Aorta (tissue), 5 donors: ENCODE data around the gene GPR162. TPM values are rescaled to one million over a fixed set of nuclear protein-coding genes. Genes with fewer than 3 reads are reported as not detected.
A peak's percentile ranks its signal among the peaks of the same experiment; 100 is the strongest.

ENCODE experiments used
- ATAC-seq: fragments of 200-7000 bp; cut with Tn5 transposase; one replicate; pipeline ENCODE4 v1.9.1; 2022; ENCODE audit warnings: moderate library complexity; ENCODE audit not compliant: low FRiP score
- DNase-seq, 2 donors: peaks; one replicate each; pipeline ENCODE4 v3.0.0-alpha.2; 2020
- H3K27ac ChIP-seq, 2 donors: one replicate each; pipeline ENCODE4 v1.5.1; 2013; ENCODE audit warnings: low read length in 2 of 2, mild to moderate bottlenecking in 2 of 2, moderate library complexity in 2 of 2, control low read depth in 1 of 2, inconsistent platforms in 1 of 2, low read depth in 1 of 2
- H3K27me3 ChIP-seq, 2 donors: one replicate each; pipeline ENCODE4 v1.6.1; 2013; ENCODE audit warnings: control low read depth in 1 of 2, low read length in 1 of 2, mild to moderate bottlenecking in 1 of 2, moderate library complexity in 1 of 2; ENCODE audit not compliant: insufficient read depth in 2 of 2, control insufficient read depth in 1 of 2
- H3K36me3 ChIP-seq, 2 donors: one replicate each; pipeline ENCODE4 v1.6.1; 2013; ENCODE audit warnings: control low read depth in 1 of 2, low read length in 1 of 2, mild to moderate bottlenecking in 1 of 2; ENCODE audit not compliant: insufficient read depth in 2 of 2, control insufficient read depth in 1 of 2
- H3K4me1 ChIP-seq, 2 donors: one replicate each; pipeline ENCODE4 v1.6.1; 2013; ENCODE audit warnings: low read length in 2 of 2, control low read depth in 1 of 2, mild to moderate bottlenecking in 1 of 2, moderate library complexity in 1 of 2; ENCODE audit not compliant: insufficient read depth in 2 of 2, control insufficient read depth in 1 of 2
- H3K4me3 ChIP-seq, 2 donors: one replicate each; pipeline ENCODE4 v1.5.1; 2013; ENCODE audit warnings: low read length in 2 of 2, control low read depth in 1 of 2, mild to moderate bottlenecking in 1 of 2
- H3K9me3 ChIP-seq: one replicate; pipeline ENCODE4 v1.6.1; 2013; ENCODE audit warnings: mild to moderate bottlenecking, low read length; ENCODE audit not compliant: control insufficient read depth
- WGBS, 2 donors: extraction: QIAGEN DNeasy Blood & Tissue Kit; methylation state at CpG; one replicate each; pipeline ENCODE4 v1.1.7; 2013; 5-methylcytosine and 5-hydroxymethylcytosine counted together
- intact Hi-C, 2 donors: fragments of 100-400 bp; cut with DNase I; formaldehyde crosslinking; loops; one replicate each; pipeline versions ENCODE4 v1.14.2 to v1.15.0; 2022
- polyA plus RNA-seq, 2 donors: library from polyadenylated mRNA; stranded (reverse); fragments of 200-250 nt; gene quantifications; one replicate each; pipeline ENCODE4 v1.2.3, GENCODE V29; 2013
- total RNA-seq, 2 donors: library from RNA; stranded (reverse); fragmentation: NEBNext Ultra II Directional; extraction: Animal tissue kit (Norgen Biotek cat#: 25700); gene quantifications; one replicate each; pipeline ENCODE4 v1.2.1, GENCODE V29; 2021
- donor health status: healthy with polysubstance abuse.
- donor health status: Bipolar disorder and iron deficiency.
- donor health status: DM: no; HTN: no; CAD: no.
- donor health status: DM: no; HTN: no; CAD: no.
- donor health status: DM: yes; HTN: yes; CAD: no.

GPR162 gene
- total and polyA plus RNA-seq, 4 donors, result 4.4 to 17.2 (median 11.3) TPM

- Histone ChIP-seq H3K27ac (no peak overlapping the region), H3K4me3 (no peak overlapping the region), H3K36me3 (peaks cover 0 to 4% of the 10 kb centered on the region in 2 donors), H3K27me3 (no peaks in the 10 kb centered on the region), H3K9me3 (no peaks in the 10 kb centered on the region), H3K4me1 (no peaks in the 10 kb centered on the region)
- 68 to 72% methylated on average over 14 to 16 of the region's 16 CpGs for WGBS, 2 donors
- intact Hi-C loops, result no loop called here
- ATAC-seq (no peak), DNase-seq (peak in 1 of 2 donors; percentile 45)
Observed at GRCh38 chr12:6843118-6843902, 21.7 kb downstream of the GPR162 start.

- Histone ChIP-seq H3K9me3 (no peaks in the 10 kb centered on the region), H3K4me3 (no peak overlapping the region), H3K36me3 (no peaks in the 10 kb centered on the region), H3K4me1 (no peaks in the 10 kb centered on the region), H3K27me3 (no peaks in the 10 kb centered on the region), H3K27ac (no peak overlapping the region)
- DNase-seq (peak in 1 of 2 donors; percentile 42), ATAC-seq (no peak)
- intact Hi-C loops, result no loop called here
- 86 to 89% methylated on average over 15 to 17 of the region's 17 CpGs for WGBS, 2 donors
Observed at GRCh38 chr12:6845395-6845794, 23.8 kb downstream of the GPR162 start.

- WGBS, 2 donors, result 83 to 85% methylated on average over 7 of the region's 7 CpGs
- Histone ChIP-seq H3K27me3 (no peaks in the 10 kb centered on the region), H3K36me3 (no peaks in the 10 kb centered on the region), H3K27ac (no peak overlapping the region), H3K4me1 (no peaks in the 10 kb centered on the region), H3K9me3 (no peaks in the 10 kb centered on the region), H3K4me3 (no peak overlapping the region)
- intact Hi-C loops, result no loop called here
- DNase-seq (peak in 1 of 2 donors; percentile 41), ATAC-seq (no peak)
Observed at GRCh38 chr12:6846316-6846869, 24.8 kb downstream of the GPR162 start.

GRCh38 chr12:6847676-6848075, 26.1 kb downstream of the GPR162 start:
- Histone ChIP-seq H3K27me3 (no peaks in the 10 kb centered on the region), H3K36me3 (no peaks in the 10 kb centered on the region), H3K4me1 (no peaks in the 10 kb centered on the region), H3K27ac (no peak overlapping the region), H3K4me3 (no peak overlapping the region), H3K9me3 (no peaks in the 10 kb centered on the region)
- DNase-seq, result no peak
- intact Hi-C loops, result no loop called here
- 92 to 95% methylated on average over 2 of the region's 2 CpGs for WGBS, 2 donors
- ATAC-seq, result no peak

GRCh38 chr12:6849427-6849826, 27.8 kb downstream of the GPR162 start:
- H3K27me3 ChIP-seq, result no peaks in the 10 kb centered on the region
- no peak overlapping the region for H3K4me3 ChIP-seq
- DNase-seq, result no peak
- H3K27ac ChIP-seq, result no peak overlapping the region
- intact Hi-C loops, result no loop called here
- no peaks in the 10 kb centered on the region for H3K4me1 ChIP-seq
- H3K9me3 ChIP-seq, result no peaks in the 10 kb centered on the region
- H3K36me3 ChIP-seq, result no peaks in the 10 kb centered on the region
- WGBS, 2 donors, result 81 to 88% methylated on average over 2 of the region's 2 CpGs
- ATAC-seq, result no peak

GRCh38 chr12:6849976-6850560, 28.4 kb downstream of the GPR162 start:
- H3K9me3 ChIP-seq, result no peaks in the 10 kb centered on the region
- no peaks in the 10 kb centered on the region for H3K36me3 ChIP-seq
- H3K4me1 ChIP-seq, result no peaks in the 10 kb centered on the region
- ATAC-seq (no peak), DNase-seq (no peak)
- no peak overlapping the region for H3K4me3 ChIP-seq
- no peaks in the 10 kb centered on the region for H3K27me3 ChIP-seq
- intact Hi-C loops, result no loop called here
- 54 to 59% methylated on average over 10 of the region's 10 CpGs for WGBS, 2 donors
- H3K27ac ChIP-seq, result no peak overlapping the region

GRCh38 chr12:6850796-6851152, 29.2 kb downstream of the GPR162 start:
- Histone ChIP-seq H3K9me3 (no peaks in the 10 kb centered on the region), H3K27me3 (no peaks in the 10 kb centered on the region), H3K4me3 (no peak overlapping the region), H3K36me3 (no peaks in the 10 kb centered on the region), H3K27ac (no peak overlapping the region), H3K4me1 (no peaks in the 10 kb centered on the region)
- ATAC-seq (no peak), DNase-seq (peak; percentile 68 to 80)
- 36 to 38% methylated on average over 16 of the region's 16 CpGs for WGBS, 2 donors
- intact Hi-C loops, result no loop called here

GRCh38 chr12:6851153-6851920, 29.7 kb downstream of the GPR162 start, which contains the start of gene CDCA3:
CDCA3 (minus strand) TSS chr12:6851286; CDS start chr12:6850952, 334 bp downstream.
- 0% methylated on average over 37 of the region's 37 CpGs for WGBS, 2 donors
- Histone ChIP-seq H3K4me3 (peak within 1 kb of the TSS; percentile 39 to 60), H3K27me3 (no peaks in the 10 kb centered on the region), H3K27ac (peak within 1 kb of the TSS; percentile 58 to 78), H3K9me3 (no peaks in the 10 kb centered on the region), H3K36me3 (no peaks in the 10 kb centered on the region), H3K4me1 (no peaks in the 10 kb centered on the region)
- DNase-seq (peak; percentile 95 to 98), ATAC-seq (peak; percentile 89)
- intact Hi-C loops, result no loop called here
